ENCODE data around the gene OR11H7.

DNA sequence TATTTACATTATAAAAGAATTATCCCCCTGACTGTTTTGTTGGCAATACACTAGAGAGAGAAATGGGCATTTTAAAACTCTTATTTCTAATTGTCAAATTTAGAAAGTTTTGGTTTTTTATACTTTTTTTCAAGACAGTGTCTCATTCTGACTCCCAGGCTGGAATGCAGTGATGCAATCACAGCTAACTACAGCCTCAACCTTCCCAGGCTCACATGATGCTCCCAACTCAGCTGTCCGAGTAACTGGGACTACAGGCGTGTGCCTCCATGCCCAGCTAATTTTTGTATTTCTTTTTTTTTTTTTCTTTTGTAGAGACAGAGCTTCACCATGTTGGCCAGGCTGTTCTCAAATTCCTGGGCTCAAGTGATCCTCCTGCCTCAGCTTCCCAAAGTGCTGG, 13.6 kb upstream of the OR11H7 start:
- TF ChIP-seq POLR2AphosphoS5 (IDR thresholded peaks at IDR 0.05) (no peak), POLR2A (IDR thresholded peaks at IDR 0.05; ENCODE audit: low read depth) (no peak)
